ENCODE data around the gene HOXB1. TPM values are rescaled to one million over a fixed set of nuclear protein-coding genes. Genes with fewer than 3 reads are reported as not detected.

HOXB1 gene
- total and polyA plus RNA-seq, 2 donors (not counting 3 experiments of a cell fraction or from before 2014, with no cell fraction given): not detected

DNA sequence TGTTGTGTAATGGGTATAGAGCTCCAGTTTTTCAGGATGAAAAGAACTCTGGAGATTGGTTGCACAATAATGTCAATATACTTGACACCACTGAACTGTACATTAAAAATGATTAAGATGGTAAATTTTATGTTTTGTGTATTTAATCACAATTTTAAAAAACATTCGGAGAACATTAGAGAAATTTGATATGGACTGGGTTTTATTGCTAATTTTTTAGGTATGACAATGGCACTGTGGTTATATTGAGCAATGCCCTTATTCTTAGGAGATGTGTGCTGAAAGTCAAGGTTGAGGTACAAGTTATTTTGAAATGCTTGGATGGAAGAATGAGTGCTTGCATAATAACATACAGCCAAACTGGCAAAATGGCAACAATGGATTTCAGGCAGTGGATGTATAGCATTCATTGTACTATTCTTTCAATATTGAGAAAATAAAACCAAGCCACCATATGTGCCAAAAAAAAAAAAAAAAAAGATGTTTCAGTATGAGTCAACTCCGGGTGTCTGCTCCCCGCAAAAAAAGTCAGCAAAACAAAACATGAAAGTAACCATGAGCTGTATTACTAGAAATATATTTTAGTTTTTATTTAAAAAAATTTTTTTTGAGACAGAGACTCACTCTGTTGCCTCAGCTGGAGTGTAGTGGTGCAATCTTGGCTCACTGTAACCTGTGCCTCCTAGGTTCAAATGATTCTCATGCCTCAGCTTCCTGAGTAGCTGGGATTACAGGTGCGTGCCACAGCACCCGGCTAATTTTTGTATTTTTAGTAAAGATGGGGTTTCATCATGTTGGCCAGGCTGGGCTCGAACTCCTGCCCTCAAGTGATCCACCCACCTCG lies 19.8 kb downstream of the HOXB1 start:
- no peak overlapping the region for H3K4me3 ChIP-seq (replicated peaks in 1 of 3; ENCODE audit: insufficient read depth in 1 of 3, low read depth in 1 of 3, low read length in 3 of 3)
- no peaks in the 10 kb centered on the region for H3K9me3 ChIP-seq (replicated peaks; ENCODE audit: control insufficient read depth, insufficient read depth, low read length)
- dilution Hi-C loops (cut with MboI; ENCODE audit: extremely low pct_ligation_motif_present, low sequenced_read_pairs): no loop called here
- H3K9me1 ChIP-seq (replicated peaks; ENCODE audit: control insufficient read depth, extremely low read depth, insufficient read depth, low read length): no peaks in the 10 kb centered on the region
- no peak overlapping the region for H3K4me2 ChIP-seq (ENCODE audit: insufficient read depth, low read length)
- peaks cover 30 to 31% of the 10 kb centered on the region in 2 experiments for H3K27me3 ChIP-seq (ENCODE audit: control insufficient read depth in 2 of 2, insufficient read depth in 2 of 2, low read length in 2 of 2)
- POLR2A ChIA-PET: no interaction called here
- no peak overlapping the region for H3K27ac ChIP-seq (ENCODE audit: insufficient read depth, low read depth, low read length)
- no peak overlapping the region for H2AFZ ChIP-seq (ENCODE audit: low read depth, low read length)
- peaks cover 2% of the 10 kb centered on the region for H3K4me1 ChIP-seq (ENCODE audit: control insufficient read depth, extremely low read depth, insufficient read depth, low read length)
- H3K9ac ChIP-seq (replicated peaks; ENCODE audit: extremely low read depth, insufficient read depth, low read length): no peak overlapping the region
- DNase-seq (ENCODE audit: low read depth, low spot score): no peak
- no peaks in the 10 kb centered on the region for H3K36me3 ChIP-seq (ENCODE audit: control insufficient read depth in 2 of 2, extremely low read depth in 1 of 2, insufficient read depth in 2 of 2, low read length in 2 of 2)
- H3K79me2 ChIP-seq (ENCODE audit: control insufficient read depth, insufficient read depth, low read length): no peaks in the 10 kb centered on the region
- CTCF ChIA-PET: interaction anchor here (1.5 kb wide), 1 partner anchor 18 kb away, joined by 4 read pairs; no protein-coding TSS in a partner anchor
- no TSS peak for BruUV-seq (replicated peaks)
- FAIRE-seq: no peak
- intact Hi-C loops (cut with micrococcal nuclease): no loop called here
- H4K20me1 ChIP-seq (replicated peaks; ENCODE audit: control insufficient read depth, extremely low read depth, insufficient read depth, low read length): no peaks in the 10 kb centered on the region
- TF ChIP-seq POLR2A (IDR thresholded peaks at IDR 0.05; ENCODE audit: low read depth, low read length) (no peak), MYC (IDR thresholded peaks at IDR 0.05; ENCODE audit: low read depth, low read length) (no peak), JUN (IDR thresholded peaks at IDR 0.05; ENCODE audit: borderline replicate concordance, insufficient read depth, insufficient read length, low read depth) (no peak), FOS (IDR thresholded peaks at IDR 0.05; ENCODE audit: borderline replicate concordance, insufficient read depth, low read length) (no peak), POLR2AphosphoS5 (IDR thresholded peaks at IDR 0.05; ENCODE audit: insufficient read depth, low read depth, low read length) (no peak), EZH2 (IDR thresholded peaks at IDR 0.05; ENCODE audit: borderline replicate concordance, low read depth, low read length, severe bottlenecking) (no peak), GATA2 (IDR thresholded peaks at IDR 0.05; ENCODE audit: insufficient read depth, insufficient read length, low read depth, low read length) (no peak)
- TF ChIP-seq, protein P1, sequence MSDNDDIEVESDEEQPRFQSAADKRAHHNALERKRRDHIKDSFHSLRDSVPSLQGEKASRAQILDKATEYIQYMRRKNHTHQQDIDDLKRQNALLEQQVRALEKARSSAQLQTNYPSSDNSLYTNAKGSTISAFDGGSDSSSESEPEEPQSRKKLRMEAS (IDR thresholded peaks at IDR 0.05; ENCODE audit: insufficient read depth, insufficient read length): no peak
- TF ChIP-seq, protein P2, sequence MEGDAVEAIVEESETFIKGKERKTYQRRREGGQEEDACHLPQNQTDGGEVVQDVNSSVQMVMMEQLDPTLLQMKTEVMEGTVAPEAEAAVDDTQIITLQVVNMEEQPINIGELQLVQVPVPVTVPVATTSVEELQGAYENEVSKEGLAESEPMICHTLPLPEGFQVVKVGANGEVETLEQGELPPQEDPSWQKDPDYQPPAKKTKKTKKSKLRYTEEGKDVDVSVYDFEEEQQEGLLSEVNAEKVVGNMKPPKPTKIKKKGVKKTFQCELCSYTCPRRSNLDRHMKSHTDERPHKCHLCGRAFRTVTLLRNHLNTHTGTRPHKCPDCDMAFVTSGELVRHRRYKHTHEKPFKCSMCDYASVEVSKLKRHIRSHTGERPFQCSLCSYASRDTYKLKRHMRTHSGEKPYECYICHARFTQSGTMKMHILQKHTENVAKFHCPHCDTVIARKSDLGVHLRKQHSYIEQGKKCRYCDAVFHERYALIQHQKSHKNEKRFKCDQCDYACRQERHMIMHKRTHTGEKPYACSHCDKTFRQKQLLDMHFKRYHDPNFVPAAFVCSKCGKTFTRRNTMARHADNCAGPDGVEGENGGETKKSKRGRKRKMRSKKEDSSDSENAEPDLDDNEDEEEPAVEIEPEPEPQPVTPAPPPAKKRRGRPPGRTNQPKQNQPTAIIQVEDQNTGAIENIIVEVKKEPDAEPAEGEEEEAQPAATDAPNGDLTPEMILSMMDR (IDR thresholded peaks at IDR 0.05; ENCODE audit: extremely low read depth in 1 of 2, insufficient read depth in 1 of 2, low read depth in 1 of 2, low read length in 2 of 2): no peak
